ENCODE measurements around the gene KDM7A. TPM values are rescaled to one million over a fixed set of nuclear protein-coding genes. Genes with fewer than 3 reads are reported as not detected.

The KDM7A gene
- total and polyA plus RNA-seq, 2 of the 8 experiments (the other 6 are each of a cell fraction or from before 2014, with no cell fraction given): 2.2 to 12.5 TPM

GRCh38 chr7:140079121-140079536 is 97.7 kb downstream of the KDM7A start:
- Histone ChIP-seq H3K23me2 (ENCODE audit: low read depth, low read length) (no peaks in the 10 kb centered on the region), H3K9ac (replicated peaks in 1 of 4; ENCODE audit: extremely low read depth in 1 of 4, low read depth in 3 of 4, low read length in 3 of 4) (no peak overlapping the region), H3K9me3 (ENCODE audit: insufficient read depth in 2 of 2, low read depth in 1 of 2, low read length in 1 of 2) (no peaks in the 10 kb centered on the region), H4K5ac (ENCODE audit: insufficient read length, low read depth, low read length) (no peak overlapping the region), H3K4me3 (ENCODE audit: extremely low read depth in 1 of 4, insufficient read depth in 2 of 4, low read depth in 3 of 4, low read length in 4 of 4) (no peak overlapping the region), H2BK15ac (ENCODE audit: low read length) (0 out of 2 replicates have a peak overlapping the region, but pooled peaks have one; percentile 16), H3K14ac (ENCODE audit: insufficient read length) (no peak overlapping the region), H2AK5ac (ENCODE audit: low read depth, low read length) (0 out of 2 replicates have a peak overlapping the region, but pooled peaks have one; percentile 13), H3K79me1 (ENCODE audit: low read depth, low read length) (no peaks in the 10 kb centered on the region), H3K4me2 (ENCODE audit: insufficient read depth in 1 of 2, low read depth in 2 of 2, low read length in 2 of 2) (no peak overlapping the region), H4K20me1 (replicated peaks in 1 of 2; ENCODE audit: control insufficient read depth in 1 of 2, insufficient read depth in 2 of 2, low read length in 2 of 2) (peaks cover 0 to 2% of the 10 kb centered on the region in 2 experiments), H3K4ac (replicated peaks; ENCODE audit: insufficient read length, low read depth, low read length) (no peak overlapping the region), H3K36me3 (ENCODE audit: control insufficient read depth in 2 of 4, insufficient read depth in 4 of 4, low read length in 3 of 4) (no peaks in the 10 kb centered on the region), H3K18ac (ENCODE audit: extremely low read depth, low read length) (no peak overlapping the region), H3K56ac (replicated peaks; ENCODE audit: insufficient read length, low read depth, low read length) (no peak overlapping the region), H2BK5ac (ENCODE audit: low read depth, low read length) (no peak overlapping the region), H2BK20ac (ENCODE audit: low read length) (no peak overlapping the region), H3K4me1 (replicated peaks in 1 of 4; ENCODE audit: control insufficient read depth in 3 of 4, insufficient read depth in 4 of 4, low read length in 3 of 4) (no peaks in the 10 kb centered on the region), H4K8ac (ENCODE audit: extremely low read depth, insufficient read depth, low read length) (no peak overlapping the region), H2AFZ (ENCODE audit: low read length) (0 out of 2 replicates have a peak overlapping the region, but pooled peaks have one; percentile 36), H3K79me2 (ENCODE audit: control insufficient read depth in 1 of 2, insufficient read depth in 2 of 2, low read length in 2 of 2) (no peaks in the 10 kb centered on the region), H3K27ac (ENCODE audit: low read depth, low read length) (no peak overlapping the region), H2BK120ac (replicated peaks; ENCODE audit: low read depth, low read length) (no peak overlapping the region), H3K27me3 (replicated peaks in 1 of 4; ENCODE audit: control insufficient read depth in 3 of 4, extremely low read depth in 1 of 4, insufficient read depth in 3 of 4, low read length in 3 of 4) (no peaks in the 10 kb centered on the region), H3K23ac (ENCODE audit: insufficient read length) (no peak overlapping the region), H4K91ac (replicated peaks; ENCODE audit: insufficient read length, low read length) (no peak overlapping the region), H2BK12ac (ENCODE audit: low read depth, low read length) (peak overlapping the region; percentile 14; the same call in 1 of the 2 replicates)
- 59% methylated on average over 6 of the region's 6 CpGs; no CpG with 5 or more reads in 1 of the 2 experiments for WGBS, 2 experiments (ENCODE audit: extremely low coverage in 1 of 2, insufficient coverage in 1 of 2, insufficient read length in 1 of 2, insufficient replicate concordance in 2 of 2, low coverage in 1 of 2, low lambda C conversion rate in 2 of 2, missing lambda C conversion rate in 1 of 2)
- ChIA-PET CTCF (ENCODE audit: partially characterized antibody) (interaction anchor here (0.6 to 2.4 kb wide), 19 partner anchors 9 to 538 kb away, joined by 3 to 9 read pairs (median 3); partner anchors contain the start of gene PARP12), POLR2A (ENCODE audit: partially characterized antibody) (no interaction called here)
- FAIRE-seq (peak; percentile 72), DNase-seq (ENCODE audit: low read depth in 1 of 2, low spot score in 2 of 2) (peak; percentile 31 to 68)
- no peak for TF ChIP-seq ZNF274 (IDR thresholded peaks at IDR 0.05; ENCODE audit: borderline replicate concordance, extremely low read depth, low read length)
- no peak for TF ChIP-seq JUND (IDR thresholded peaks at IDR 0.05; ENCODE audit: low read length)
- TF ChIP-seq MAX (IDR thresholded peaks at IDR 0.05): peak; percentile 47; the same call in 1 of the 2 replicates
- TF ChIP-seq SIX5 (IDR thresholded peaks at IDR 0.05; ENCODE audit: low read depth, low read length): no peak
- TF ChIP-seq YY1 (IDR thresholded peaks at IDR 0.05; ENCODE audit: low read depth, low read length): 0 out of 2 replicates have a peak, but pooled peaks have one; percentile 24
- no peak for TF ChIP-seq ATF2 (IDR thresholded peaks at IDR 0.05; ENCODE audit: low read length)
- TF ChIP-seq MAFK (IDR thresholded peaks at IDR 0.05; ENCODE audit: low read depth, low read length): no peak
- no peak for TF ChIP-seq POLR2AphosphoS5 (IDR thresholded peaks at IDR 0.05; ENCODE audit: low read depth, low read length)
- no peak; the same call in 1 of the 2 replicates for TF ChIP-seq SP4 (IDR thresholded peaks at IDR 0.05; ENCODE audit: low read length)
- TF ChIP-seq SUZ12 (IDR thresholded peaks at IDR 0.05; ENCODE audit: low read length): no peak
- no peak for TF ChIP-seq SRF (IDR thresholded peaks at IDR 0.05; ENCODE audit: low read depth, low read length)
